Right kidney (tissue), 1 donor: Measurements from ENCODE around the gene FHOD3.
A peak's percentile ranks its signal among the peaks of the same experiment; 100 is the strongest.
"Not testable (repeated sequence)": the region's sequence is repeated elsewhere in the genome, so short reads cannot be mapped to it uniquely, and the experiment has no call there.

Experiments used
- DNase-seq: peaks from one replicate; pipeline ENCODE4 v3.0.0-alpha.2; 2016

Gene FHOD3

GRCh38 chr18:36808681-36809080 is 511.2 kb downstream of the FHOD3 start:
- DNase-seq, result no peak

GRCh38 chr18:36809590-36810381 is 512.3 kb downstream of the FHOD3 start:
- DNase-seq, result no peak

GRCh38 chr18:36811430-36811829 is 513.9 kb downstream of the FHOD3 start:
- DNase-seq, result no peak

- DNase-seq, result no peak
Observed at GRCh38 chr18:36811955-36812354, 514.4 kb downstream of the FHOD3 start.

GRCh38 chr18:36812678-36813077 is 515.2 kb downstream of the FHOD3 start:
- DNase-seq, result no peak

GRCh38 chr18:36813101-36813775 is 515.7 kb downstream of the FHOD3 start:
- no peak for DNase-seq

GRCh38 chr18:36813824-36814223 is 516.3 kb downstream of the FHOD3 start:
- DNase-seq, result no peak

GRCh38 chr18:36814994-36815393 is 517.5 kb downstream of the FHOD3 start:
- DNase-seq, result no peak

GRCh38 chr18:36816096-36816495 is 518.6 kb downstream of the FHOD3 start:
- not testable (repeated sequence) for DNase-seq

GRCh38 chr18:36817039-36817438 is 519.5 kb downstream of the FHOD3 start:
- DNase-seq, result no peak

GRCh38 chr18:36818652-36819051 is 521.1 kb downstream of the FHOD3 start:
- DNase-seq, result no peak

GRCh38 chr18:36819621-36820020 is 522.1 kb downstream of the FHOD3 start:
- DNase-seq, result no peak

- DNase-seq, result no peak
Observed at GRCh38 chr18:36821681-36822080, 524.2 kb downstream of the FHOD3 start.

GRCh38 chr18:36825526-36825925 is 528.0 kb downstream of the FHOD3 start:
- DNase-seq, result no peak

- no peak for DNase-seq
Observed at GRCh38 chr18:36826556-36826955, 529.0 kb downstream of the FHOD3 start.

GRCh38 chr18:36828157-36828629 is 530.7 kb downstream of the FHOD3 start:
- no peak for DNase-seq

- peak; percentile 99 for DNase-seq
Observed at GRCh38 chr18:36828630-36829361, 531.3 kb downstream of the FHOD3 start, which contains the start of the genes KIAA1328 and TPGS2. Gene KIAA1328, plus strand, starts transcription at chr18:36829127. Its CDS starts 12 bp downstream, at chr18:36829139. Gene TPGS2, minus strand, starts transcription at chr18:36829002. Its CDS starts 235 bp downstream, at chr18:36828767.
